HG03196 (cell line): ENCODE data around the gene CBFA2T3.

Experiments used
- ATAC-seq: cut with Tn5 transposase; IDR thresholded peaks from one replicate; pipeline ENCODE4 v1.9.1; 2021; ENCODE audit not compliant: unreplicated experiment

CBFA2T3 gene

DNA sequence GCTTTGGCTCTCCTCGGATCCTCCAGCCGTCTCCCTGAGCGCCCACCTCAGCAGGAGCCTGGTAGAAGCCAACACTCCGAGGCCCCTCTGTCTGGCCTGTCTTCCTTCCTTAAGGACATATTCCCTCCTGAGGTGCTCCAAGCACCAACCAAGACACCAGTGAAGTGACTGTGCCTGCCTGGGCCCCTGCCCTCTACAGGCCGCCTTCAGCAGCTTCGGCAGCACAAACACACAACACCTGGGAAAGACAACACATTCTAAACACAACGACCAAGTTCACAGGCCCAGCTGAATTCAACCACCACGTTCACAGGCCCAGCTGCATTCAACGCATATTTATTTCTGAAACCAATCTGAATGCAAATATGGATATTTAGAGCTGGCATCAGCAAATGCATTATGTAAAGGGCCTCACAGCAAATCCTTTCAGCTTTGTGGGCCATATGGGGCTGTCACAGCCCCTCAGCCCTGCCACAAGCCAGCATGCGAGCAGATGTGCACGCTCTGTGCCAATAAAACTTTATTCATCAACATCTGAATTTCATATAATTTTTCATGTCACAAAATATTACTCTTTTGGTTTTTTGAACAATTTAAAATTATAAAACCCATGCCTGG, 132.5 kb downstream of the CBFA2T3 start:
- no peak for ATAC-seq

DNA sequence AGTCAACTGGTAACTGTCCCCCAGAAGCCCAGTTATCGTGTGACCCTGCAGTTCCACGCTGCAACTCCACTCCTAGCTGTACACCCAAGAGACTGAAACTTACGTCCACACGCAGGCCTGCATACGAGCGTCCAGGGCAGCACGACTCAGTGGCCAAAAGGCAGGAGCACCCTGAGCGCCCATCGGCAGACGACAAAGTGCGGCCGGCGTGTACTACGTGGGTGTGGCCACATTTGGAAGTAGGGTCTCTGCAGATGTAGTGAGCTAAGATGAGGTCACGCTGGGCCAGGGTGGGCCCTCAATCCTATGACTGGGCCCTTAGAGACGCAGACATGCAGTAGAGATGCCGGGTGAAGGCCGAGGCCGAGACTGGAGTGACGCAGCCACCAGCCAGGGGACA, 133.8 kb downstream of the CBFA2T3 start:
- ATAC-seq: no peak

DNA sequence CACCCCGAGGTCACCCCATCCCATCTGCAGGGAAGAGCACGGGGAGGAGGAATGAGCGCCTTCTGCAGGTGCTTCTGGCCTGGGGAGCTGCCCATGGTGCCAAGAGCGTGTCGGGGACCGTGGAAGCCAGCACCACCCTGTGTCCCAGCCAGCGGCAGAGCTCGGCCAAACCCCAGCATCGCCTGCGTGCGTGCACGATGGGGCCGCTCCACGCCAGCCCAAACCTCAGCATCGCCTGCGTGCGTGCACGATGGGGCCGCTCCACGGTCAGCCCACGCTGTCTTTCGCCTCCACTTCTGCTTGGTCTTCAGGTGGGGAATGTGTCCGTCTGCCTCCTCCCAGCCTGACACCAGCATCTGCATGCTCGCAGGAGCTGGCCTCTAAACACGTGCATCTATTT, 134.2 kb downstream of the CBFA2T3 start:
- ATAC-seq: no peak

DNA sequence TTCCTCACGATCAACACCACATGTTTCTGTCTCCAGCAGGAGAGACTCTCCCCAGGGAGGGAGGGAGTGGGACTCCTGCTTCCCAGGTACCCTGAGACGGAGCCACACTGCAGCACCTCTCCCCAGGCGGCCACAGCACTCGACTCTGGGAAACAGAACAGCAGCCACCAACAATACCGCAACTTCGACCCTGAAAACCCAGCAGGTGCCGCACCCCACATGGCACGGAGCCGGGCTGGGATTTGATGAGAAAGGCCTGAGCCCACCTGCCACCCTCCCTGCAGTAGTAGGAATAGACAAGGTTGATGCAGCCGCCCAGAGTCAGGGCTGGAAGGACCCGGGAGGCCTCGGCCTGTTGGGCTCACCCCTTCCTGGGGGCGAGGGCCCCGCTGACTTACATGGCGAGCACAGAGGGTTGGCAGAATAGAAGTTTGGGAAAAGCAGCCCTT, 134.7 kb downstream of the CBFA2T3 start:
- ATAC-seq: no peak

DNA sequence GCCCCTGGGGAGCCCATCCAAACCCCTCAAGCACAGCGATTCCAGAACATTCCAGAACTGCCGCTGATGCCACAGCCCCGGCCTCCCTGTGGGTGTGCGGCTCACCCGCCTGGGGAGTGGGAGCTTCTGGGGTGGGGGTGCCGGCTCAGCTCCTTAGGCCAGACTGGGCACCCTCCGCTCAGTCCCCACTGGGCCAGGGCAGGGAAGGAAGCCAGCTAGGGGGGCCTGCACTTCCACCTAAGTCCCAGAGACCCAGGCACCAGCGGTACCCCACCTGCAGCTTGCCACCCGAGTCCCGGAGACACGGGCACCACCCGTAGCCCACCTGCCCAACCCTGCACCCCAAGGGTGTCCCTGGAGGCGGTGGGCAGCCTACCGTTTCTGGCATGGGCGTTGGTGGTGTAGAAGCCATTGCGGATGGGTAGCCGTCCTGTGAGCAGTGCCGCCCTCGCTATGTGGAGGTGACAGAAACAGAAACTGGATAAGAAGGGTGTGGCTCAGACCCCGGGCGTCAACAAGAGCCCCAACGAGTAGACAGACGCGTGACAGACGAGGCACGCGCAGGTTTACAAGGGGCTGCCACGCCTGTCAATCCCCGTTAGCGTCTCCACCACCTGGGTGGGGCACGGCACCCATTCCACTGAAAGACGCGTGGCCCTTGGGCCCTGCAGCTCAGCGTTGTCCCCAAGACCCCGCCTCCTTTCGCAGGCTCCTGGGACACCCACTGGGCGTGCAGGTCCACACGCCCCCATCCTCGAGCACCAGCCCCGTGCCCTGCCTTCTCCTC, 135.3 kb downstream of the CBFA2T3 start:
- ATAC-seq: no peak

DNA sequence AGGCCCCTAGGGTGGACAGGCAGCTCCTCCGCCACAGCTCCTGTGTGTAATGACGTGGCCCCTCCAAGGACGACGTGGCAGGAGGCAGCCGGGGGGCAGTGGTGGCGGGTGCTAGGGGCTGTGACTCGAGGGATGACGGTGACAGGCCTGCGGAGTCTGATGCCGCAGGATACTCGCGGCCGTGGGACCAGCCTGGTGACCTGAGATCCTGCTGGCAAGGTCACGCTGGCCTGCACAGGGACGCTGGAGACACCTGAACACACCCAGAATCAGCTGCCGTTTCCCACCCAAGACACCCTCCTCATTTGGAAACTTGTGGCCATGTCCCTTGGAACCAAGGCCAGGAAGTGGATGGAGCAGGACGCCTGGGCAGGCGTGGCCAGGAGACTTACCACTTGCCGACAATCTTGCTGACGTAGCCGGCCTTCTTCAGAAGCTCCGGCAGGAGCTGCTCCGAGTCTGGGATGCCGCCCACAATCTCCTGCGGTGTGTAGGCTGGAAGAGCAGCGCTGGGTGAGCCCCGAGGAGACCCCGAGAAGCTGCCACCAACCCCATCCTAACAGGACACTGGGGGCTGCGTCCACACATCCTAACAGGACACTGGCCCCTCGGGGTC, 136.3 kb downstream of the CBFA2T3 start:
- no peak for ATAC-seq

DNA sequence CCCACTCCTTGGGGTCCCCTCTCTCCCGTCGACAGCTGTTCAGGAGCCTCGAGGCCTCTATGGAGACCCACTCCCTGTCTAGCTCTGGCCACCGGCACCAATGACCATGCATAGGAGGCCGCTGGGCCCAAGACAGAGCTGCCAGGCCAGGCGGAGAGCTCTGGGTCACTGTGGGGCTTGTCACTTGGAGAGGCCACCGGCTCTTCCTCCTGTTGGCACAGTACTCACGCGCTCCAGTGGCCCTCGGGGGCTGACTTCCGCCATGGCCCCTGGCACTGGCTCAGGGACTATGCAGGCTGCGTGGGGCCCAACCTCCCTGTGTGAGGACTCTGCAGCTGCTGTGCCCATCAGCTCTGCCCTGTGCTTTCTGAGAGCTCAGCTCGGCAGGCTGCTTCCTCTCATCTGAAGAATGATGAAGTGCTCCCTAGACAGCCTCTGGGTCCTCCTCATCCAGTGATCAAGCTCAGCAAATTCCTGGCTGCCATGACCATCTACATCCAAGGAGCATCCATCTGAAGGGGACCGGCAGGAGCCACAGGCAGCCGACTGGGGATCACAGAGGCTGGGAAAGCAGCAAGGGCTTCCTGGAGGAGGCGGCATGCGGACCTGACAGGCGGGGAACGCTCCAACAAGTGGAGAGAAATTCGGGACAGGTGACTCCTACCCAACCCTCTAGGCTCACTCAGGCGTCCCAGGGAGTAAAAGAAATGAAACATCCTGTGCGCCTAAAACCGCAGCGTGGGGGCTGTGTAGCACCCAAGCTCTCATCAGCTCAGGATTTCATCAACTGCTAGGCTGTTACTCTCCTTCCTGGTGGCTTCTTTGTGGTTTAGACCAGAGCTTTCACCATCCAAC, 137.0 kb downstream of the CBFA2T3 start:
- ATAC-seq: no peak

DNA sequence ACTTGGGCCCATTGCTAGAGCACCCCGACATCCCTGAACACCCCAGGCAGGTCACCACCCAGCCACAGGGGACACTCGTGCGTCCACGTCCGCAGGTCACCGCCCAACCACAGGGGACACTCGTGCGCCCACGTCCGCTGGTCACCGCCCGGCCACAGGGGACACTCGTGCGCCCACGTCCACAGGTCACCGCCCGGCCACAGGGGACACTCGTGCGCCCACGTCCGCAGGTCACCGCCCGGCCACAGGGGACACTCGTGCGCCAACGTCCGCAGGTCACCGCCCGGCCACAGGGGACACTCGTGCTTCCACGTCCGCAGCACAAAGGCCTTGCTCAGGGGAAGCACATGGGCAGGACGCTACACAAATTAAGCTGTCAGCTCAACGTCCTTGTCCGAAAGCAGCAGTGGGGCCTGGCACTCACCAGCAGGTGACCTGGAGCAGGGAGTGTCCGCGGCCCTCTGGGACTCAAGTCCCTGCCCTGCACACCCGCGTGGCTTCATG, 137.9 kb downstream of the CBFA2T3 start:
- no peak for ATAC-seq

DNA sequence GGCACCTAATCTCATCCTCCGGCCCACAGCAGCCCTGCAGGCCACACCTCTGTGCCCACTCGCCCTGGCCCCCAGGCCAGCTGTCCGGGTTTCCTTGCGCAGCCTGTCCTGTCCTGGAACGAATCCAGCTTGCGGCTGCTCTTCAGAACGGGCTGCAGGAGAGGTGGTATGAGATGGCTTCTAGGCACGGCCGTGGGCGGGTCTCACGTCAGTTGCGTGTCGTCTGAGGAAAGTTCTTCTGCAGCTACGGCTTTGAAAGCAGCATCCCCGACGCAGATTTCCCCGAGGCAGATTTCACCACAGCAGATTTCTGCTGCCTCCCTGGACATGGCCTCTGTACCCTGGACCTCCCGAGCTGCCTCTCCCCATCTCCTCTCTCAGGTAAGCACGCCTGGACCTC, 138.4 kb downstream of the CBFA2T3 start:
- ATAC-seq: no peak

DNA sequence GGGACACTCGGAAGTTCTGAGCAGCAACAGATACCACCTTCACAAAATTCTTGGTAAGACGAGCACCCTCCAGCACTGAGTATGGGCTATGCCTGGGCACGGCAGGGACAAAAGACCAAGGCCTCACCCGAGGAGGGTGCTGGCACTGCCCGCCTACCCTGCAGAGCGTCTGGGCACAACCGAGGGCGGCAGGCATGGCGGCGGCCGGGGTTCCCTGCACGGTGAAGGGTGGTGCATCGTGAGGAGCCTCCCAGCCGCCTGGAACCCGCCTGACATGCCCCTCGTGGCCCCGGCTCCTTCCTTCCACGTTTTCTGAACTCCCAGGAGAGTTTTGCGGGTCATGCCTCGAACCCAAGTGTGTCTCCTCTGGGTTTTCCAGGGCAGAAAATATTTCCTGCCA, 139.2 kb downstream of the CBFA2T3 start:
- ATAC-seq: no peak

DNA sequence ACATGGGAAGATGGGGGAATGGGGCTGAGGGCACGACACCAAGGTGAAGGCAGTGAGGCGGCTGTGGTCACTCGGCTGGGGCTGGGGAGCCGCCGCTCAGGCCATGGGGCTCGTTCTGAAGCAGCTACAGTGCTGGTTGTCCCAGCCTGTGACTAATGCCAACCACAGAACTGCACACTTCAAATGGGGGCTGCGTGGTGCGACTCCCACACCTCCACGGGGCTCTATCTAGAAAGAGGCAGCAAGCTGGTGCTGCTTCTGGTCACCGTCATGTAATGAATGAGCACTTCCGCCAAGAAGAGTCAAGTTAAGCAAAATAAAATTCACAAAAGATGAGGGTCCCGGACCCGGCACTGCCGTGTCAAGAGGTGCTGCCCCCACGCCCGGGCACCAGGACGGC, 140.2 kb downstream of the CBFA2T3 start:
- ATAC-seq: no peak

DNA sequence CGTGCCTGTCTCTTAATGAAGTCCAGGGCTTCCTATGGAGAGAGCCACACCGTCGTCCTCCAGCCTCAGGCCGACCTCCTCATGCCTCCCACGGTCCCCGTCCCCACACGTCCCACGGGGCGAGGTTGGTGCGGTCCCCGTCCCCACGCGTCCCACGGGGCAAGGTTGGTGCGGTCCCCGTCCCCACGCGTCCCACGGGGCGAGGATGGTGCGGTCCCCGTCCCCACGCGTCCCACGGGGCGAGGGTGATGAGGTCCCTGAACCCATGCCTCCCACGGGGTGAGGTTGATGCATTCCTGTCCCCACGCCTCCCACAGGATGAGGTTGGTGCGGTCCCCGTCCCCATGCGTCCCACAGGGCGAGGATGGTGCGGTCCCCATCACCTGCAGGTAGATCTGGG, 141.2 kb downstream of the CBFA2T3 start:
- ATAC-seq: no peak

DNA sequence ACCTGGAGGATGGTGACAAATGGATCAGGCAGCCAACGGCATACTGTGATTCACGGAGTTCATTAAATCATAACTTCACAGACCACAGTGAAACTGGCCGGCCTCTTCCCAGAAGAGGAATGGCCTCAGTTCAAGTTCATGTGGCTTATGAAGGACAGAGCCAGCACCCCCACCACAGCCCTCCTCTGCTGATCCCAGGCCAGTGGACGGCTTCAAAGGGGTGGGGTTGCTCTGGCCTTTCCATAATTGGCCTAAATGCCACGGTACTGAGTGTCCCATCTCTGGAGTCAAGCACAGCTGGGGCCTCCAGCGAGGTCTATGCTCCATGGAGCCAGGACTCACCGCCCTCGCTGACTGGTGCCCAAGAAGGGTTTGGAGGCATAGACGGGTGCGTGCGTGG, 141.6 kb downstream of the CBFA2T3 start:
- ATAC-seq: no peak

DNA sequence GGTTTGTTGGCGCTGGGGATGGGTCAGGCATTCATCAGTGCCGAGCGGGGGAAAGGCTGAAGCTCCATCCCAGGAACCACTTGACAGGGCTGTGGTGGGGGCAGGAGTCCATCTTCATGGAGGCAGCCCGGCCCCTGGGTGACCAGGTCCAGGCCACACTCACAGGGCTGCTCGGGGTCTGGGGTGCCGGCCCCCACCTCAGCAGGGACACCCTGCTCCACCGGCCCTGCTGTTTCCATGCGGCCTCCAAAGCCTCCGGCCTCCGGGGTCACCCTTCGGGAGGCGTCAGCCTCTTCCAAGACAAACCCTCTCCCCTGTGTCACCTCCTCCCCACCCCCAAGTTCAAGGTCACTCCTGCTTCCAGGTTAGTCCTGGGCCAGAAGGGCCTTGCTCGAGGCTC, 142.3 kb downstream of the CBFA2T3 start:
- no peak for ATAC-seq

DNA sequence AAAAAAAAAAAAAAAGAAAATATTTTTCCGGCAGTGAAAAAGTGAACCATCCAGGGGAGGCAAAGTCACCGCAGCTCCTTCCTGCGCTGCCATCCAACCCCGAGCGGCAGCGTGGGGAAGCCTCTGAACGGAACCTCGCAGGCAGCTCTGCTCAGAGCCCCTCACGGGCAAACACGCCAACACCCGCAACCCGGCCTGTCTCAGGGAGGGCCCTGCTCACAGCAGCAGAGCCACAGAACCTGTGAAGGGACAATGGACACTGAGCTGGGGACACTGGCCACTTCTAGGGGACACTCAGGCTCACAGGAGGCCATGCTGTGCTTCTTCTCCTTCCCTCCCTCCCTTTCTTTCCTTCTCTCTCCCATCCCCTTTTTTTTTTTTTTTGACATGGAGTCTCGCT, 143.9 kb downstream of the CBFA2T3 start:
- no peak for ATAC-seq

DNA sequence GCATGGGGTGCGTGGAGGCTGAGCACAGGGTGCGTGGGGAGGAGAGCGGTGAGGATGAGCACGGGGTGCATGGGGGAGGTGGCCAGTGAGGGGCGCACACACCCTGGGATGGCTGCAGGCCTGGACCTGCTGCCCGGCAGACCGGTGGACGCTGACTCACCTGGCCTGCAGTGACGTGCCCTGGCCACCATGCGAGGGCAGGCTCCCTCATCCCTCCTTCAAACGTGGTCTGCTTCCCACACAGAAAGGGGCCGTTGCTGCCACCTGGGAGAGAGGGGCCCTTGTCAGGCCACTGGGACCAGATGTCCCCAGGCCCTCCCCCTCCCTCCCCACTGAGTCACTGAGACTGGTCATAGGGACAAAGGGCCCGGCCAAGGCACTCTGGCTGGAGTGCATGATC, 145.2 kb downstream of the CBFA2T3 start:
- ATAC-seq: no peak

DNA sequence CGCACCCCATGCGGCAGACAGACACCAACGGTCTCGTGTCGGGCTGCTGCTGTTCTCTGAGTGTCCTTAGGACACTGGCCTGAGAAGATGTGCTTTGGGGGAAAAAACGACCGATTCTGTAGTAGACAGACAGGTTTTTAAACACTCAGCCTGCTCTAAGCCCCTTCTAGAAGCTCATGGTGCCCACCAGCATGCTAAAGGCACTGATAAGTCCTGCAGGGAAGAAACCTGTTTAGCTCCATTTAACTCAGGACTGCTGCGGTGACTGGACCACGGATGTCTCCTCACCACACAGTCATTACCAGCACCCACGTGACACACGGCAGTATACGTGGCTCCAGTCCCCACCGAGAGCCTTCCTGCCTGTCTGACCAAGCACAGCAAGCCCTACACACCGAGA, 146.2 kb downstream of the CBFA2T3 start:
- no peak for ATAC-seq

DNA sequence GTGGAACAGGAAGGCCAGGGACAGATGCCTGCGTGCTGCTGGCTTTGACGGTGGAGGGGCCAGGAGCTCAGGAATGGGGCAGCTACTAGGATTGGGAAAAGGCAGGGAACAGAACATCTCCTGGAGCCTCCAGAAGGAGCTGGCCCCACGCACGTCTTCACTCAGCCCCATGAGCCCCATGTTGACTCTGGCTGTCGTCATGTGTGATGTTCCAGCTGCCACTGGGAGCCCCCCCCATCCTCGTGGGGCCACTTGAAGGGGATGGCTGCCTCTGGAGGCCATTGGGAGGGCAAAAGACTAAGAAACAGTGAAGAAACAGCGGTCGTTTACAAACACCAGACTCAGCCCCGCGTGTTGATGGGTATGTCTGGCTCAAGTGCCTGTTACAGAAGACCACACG, 146.7 kb downstream of the CBFA2T3 start:
- ATAC-seq: no peak

DNA sequence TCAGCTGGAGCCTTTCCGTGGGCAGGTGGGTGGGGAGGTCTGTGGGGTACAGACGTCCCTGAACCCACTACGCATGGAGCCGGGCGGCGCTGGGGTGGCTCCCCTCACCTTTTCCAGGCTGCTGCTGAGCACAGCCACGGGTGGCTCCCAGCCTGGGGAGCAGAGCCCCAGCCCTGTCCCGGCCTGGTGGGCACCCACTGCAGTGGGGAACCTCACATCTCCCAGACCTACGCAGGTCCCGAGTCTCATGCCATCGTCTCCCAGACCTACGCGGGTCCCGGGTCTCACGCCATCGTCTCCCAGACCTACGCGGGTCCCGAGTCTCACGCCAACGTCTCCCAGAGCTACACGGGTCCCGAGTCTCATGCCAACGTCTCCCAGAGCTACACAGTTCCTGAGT, 148.3 kb downstream of the CBFA2T3 start:
- no peak for ATAC-seq

DNA sequence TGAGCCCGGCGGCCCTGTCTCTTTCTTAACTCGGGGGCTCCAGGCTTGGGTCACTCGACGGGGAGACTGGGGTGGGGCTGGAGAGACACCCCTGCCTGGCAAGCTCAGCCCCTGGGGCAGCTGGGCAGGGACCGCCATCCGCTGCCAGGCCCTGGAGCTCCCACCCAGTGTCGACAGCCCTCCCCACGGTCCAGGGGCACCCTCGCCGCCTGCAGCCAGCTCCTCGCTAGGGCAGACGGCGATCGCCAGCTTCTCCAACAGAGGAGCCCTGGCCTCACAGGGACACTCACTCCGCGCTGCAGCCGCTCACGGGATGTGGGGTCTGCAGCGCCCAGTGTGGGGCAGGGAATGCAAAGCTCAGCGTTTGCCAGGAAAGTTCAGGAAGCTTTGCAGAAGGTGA, 149.3 kb downstream of the CBFA2T3 start:
- ATAC-seq: no peak
